Chondrocyte (in vitro differentiated cells): ENCODE measurements around the gene SBNO2. TPM values are rescaled to one million over a fixed set of nuclear protein-coding genes. Genes with fewer than 3 reads are reported as not detected.

Source experiments
- DNase-seq: peaks from one replicate; pipeline ENCODE4 v3.0.0; 2021; ENCODE audit warnings: mixed read lengths, low spot score
- H3K27ac Mint-ChIP-seq: one replicate; pipeline ENCODE4 v1.8.0; 2021; ENCODE audit warnings: mild to moderate bottlenecking, moderate library complexity, mixed read lengths; ENCODE audit not compliant: unreplicated experiment
- H3K27me3 Mint-ChIP-seq: 2 replicates; pipeline ENCODE4 v1.8.0; 2021; ENCODE audit warnings: low read depth, mixed read lengths
- H3K36me3 Mint-ChIP-seq: 2 replicates; pipeline ENCODE4 v1.8.0; 2021; ENCODE audit warnings: low read depth, mixed read lengths
- H3K4me1 Mint-ChIP-seq: 2 replicates; pipeline ENCODE4 v1.8.0; 2021; ENCODE audit warnings: low read depth, mild to moderate bottlenecking, mixed read lengths
- H3K4me3 Mint-ChIP-seq: one replicate; pipeline ENCODE4 v1.8.0; 2021; ENCODE audit warnings: mild to moderate bottlenecking, moderate library complexity, mixed read lengths; ENCODE audit not compliant: unreplicated experiment
- H3K9me3 Mint-ChIP-seq: 2 replicates; pipeline ENCODE4 v1.8.0; 2021; ENCODE audit warnings: low read depth, mixed read lengths
- total RNA-seq: library from RNA; stranded (reverse); gene quantifications from 3 replicates; pipeline ENCODE4 v1.2.1, GENCODE V29; 2021
- TF ChIP-seq, protein P1 (sequence below): fragments of 200-600 bp; sonication (generic); IDR thresholded peaks from 2 replicates; pipeline ENCODE4 v1.5.0; 2021; ENCODE audit warnings: antibody characterized with exemption, mild to moderate bottlenecking, moderate library complexity

SBNO2 gene
- total RNA-seq, 1 donor from 2014 or later: 45.6 TPM

DNA sequence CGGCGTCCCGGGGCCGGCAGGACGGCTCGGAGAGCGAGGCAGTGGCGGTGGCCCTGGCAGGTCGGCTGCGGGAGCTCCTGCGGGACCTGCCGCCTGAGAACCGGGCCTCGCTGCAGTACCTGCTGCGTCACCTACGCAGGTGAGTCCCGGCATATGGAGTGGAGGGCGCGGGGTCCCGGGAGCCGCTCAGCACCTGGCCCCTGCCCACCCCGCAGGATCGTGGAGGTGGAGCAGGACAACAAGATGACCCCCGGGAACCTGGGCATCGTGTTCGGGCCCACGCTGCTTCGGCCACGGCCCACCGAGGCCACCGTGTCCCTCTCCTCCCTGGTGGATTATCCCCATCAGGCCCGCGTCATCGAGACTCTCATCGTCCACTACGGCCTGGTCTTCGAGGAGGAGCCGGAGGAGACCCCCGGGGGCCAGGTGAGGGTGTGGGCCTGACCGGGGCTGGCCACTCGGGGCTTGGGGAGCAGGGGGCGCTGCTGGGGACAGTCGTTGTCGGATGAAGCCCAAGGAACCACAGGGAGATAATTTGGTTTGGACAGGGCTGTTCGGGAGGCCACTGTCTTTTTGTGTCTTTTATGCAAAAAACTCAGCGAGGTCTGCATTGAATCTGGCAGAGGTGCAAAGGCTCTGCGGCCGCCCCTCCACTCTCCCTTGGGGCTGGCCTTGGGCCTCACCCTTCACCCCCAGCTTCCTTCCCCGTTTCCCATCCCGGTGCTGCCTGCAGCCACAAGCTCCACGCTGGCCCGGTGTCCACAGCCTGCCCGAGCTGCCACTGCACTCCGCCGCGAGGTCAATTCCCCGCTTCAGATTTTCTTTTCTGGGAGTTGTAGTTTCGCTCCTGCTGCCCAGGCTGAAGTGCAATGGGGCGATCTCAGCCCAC, 90.9 kb downstream of the SBNO2 start:
- Mint-ChIP-seq H3K27ac (no peak overlapping the region), H3K4me3 (no peak overlapping the region)

GRCh38 chr19:1082165-1082927, 91.7 kb downstream of the SBNO2 start:
- TF ChIP-seq, protein P1, sequence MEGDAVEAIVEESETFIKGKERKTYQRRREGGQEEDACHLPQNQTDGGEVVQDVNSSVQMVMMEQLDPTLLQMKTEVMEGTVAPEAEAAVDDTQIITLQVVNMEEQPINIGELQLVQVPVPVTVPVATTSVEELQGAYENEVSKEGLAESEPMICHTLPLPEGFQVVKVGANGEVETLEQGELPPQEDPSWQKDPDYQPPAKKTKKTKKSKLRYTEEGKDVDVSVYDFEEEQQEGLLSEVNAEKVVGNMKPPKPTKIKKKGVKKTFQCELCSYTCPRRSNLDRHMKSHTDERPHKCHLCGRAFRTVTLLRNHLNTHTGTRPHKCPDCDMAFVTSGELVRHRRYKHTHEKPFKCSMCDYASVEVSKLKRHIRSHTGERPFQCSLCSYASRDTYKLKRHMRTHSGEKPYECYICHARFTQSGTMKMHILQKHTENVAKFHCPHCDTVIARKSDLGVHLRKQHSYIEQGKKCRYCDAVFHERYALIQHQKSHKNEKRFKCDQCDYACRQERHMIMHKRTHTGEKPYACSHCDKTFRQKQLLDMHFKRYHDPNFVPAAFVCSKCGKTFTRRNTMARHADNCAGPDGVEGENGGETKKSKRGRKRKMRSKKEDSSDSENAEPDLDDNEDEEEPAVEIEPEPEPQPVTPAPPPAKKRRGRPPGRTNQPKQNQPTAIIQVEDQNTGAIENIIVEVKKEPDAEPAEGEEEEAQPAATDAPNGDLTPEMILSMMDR: no peak
- no peaks in the 10 kb centered on the region for H3K27me3 Mint-ChIP-seq

More for the DNA sequence above, 90.9 kb downstream of the SBNO2 start:
- H3K36me3 Mint-ChIP-seq: peaks cover 5% of the 10 kb centered on the region
- no peaks in the 10 kb centered on the region for H3K9me3 Mint-ChIP-seq
- no peaks in the 10 kb centered on the region for H3K27me3 Mint-ChIP-seq
- TF ChIP-seq, protein P1: no peak
- H3K4me1 Mint-ChIP-seq: peaks cover 5% of the 10 kb centered on the region
- no peak for DNase-seq

GRCh38 chr19:1081301-1082164, 92.5 kb downstream of the SBNO2 start:
- no peaks in the 10 kb centered on the region for H3K36me3 Mint-ChIP-seq
- no peaks in the 10 kb centered on the region for H3K27me3 Mint-ChIP-seq
- peaks cover 5% of the 10 kb centered on the region for H3K4me1 Mint-ChIP-seq
- peak overlapping the region; percentile 42 for H3K4me3 Mint-ChIP-seq
- TF ChIP-seq, protein P1: peak; percentile 34
- H3K9me3 Mint-ChIP-seq: no peaks in the 10 kb centered on the region
- DNase-seq: peak; percentile 86
- H3K27ac Mint-ChIP-seq: peak overlapping the region; percentile 73

More at GRCh38 chr19:1082165-1082927, 91.7 kb downstream of the SBNO2 start:
- DNase-seq: peak; percentile 84
- peak overlapping the region; percentile 22 for H3K27ac Mint-ChIP-seq
- H3K4me1 Mint-ChIP-seq: peaks cover 5% of the 10 kb centered on the region
- H3K9me3 Mint-ChIP-seq: no peaks in the 10 kb centered on the region
- H3K36me3 Mint-ChIP-seq: no peaks in the 10 kb centered on the region
- H3K4me3 Mint-ChIP-seq: peak overlapping the region; percentile 71

GRCh38 chr19:1080360-1081161, 93.5 kb downstream of the SBNO2 start:
- TF ChIP-seq, protein P1: no peak
- no peaks in the 10 kb centered on the region for H3K27me3 Mint-ChIP-seq
- no peaks in the 10 kb centered on the region for H3K9me3 Mint-ChIP-seq
- no peaks in the 10 kb centered on the region for H3K36me3 Mint-ChIP-seq
- peaks cover 5% of the 10 kb centered on the region for H3K4me1 Mint-ChIP-seq
- DNase-seq: peak; percentile 88
- H3K27ac Mint-ChIP-seq: no peak overlapping the region
- no peak overlapping the region for H3K4me3 Mint-ChIP-seq
